ENCODE measurements around the gene CDK11A.
A peak's percentile ranks its signal among the peaks of the same experiment; 100 is the strongest.

Gene CDK11A

GRCh38 chr1:1658583-1659549 lies 65.3 kb downstream of the CDK11A start, which contains the start of gene CDK11B:
Gene CDK11B, minus strand, starts transcription at chr1:1659004. Its CDS starts 1,519 bp downstream, at chr1:1657485.
- peak; percentile 93 for DNase-seq

Measured in suppressor macrophage treated with lipopolysaccharide for 4 hours (primary cell).